Peyer's patch (tissue), 4 donors: ENCODE results near the gene ZNF222.

Experiments
- POLR2A ChIP-seq, 2 donors: fragments of 450-650 bp; IDR thresholded peaks; one replicate each; pipeline ENCODE4 v1.5.1; 2017; ENCODE audit warnings: antibody characterized with exemption in 2 of 2, mild to moderate bottlenecking in 2 of 2, moderate library complexity in 2 of 2
- TF ChIP-seq, protein P1 (sequence below), 6 experiments: fragments of 450-650 bp in 4 of 6; fragments of 200-600 bp in 2 of 6; sonication (generic) in 1 of 6; IDR thresholded peaks; one replicate each; pipeline ENCODE4 v1.5.1; 2017 to 2019; ENCODE audit warnings: antibody characterized with exemption in 6 of 6, mild to moderate bottlenecking in 3 of 6, moderate library complexity in 1 of 6

DNA sequence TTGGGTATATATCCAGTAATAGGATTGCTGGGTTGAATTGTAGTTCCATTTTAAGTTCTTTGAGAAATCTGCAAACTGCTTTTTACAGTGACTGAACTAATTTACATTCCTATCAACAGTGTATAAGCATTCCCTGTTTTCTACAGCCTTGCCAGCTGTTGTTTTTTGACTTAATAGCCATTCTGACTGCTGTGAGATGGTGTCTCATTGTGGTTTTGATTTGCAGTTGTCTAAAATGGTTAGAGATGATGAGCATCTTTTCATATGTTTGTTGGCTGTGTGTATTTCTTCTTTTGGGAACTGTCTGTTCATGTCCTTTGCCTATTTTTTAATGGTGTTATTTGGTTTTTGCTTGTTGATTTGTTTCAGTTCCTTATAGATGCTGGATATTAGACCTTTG, 4.0 kb upstream of the ZNF222 start:
- TF ChIP-seq, protein P1, sequence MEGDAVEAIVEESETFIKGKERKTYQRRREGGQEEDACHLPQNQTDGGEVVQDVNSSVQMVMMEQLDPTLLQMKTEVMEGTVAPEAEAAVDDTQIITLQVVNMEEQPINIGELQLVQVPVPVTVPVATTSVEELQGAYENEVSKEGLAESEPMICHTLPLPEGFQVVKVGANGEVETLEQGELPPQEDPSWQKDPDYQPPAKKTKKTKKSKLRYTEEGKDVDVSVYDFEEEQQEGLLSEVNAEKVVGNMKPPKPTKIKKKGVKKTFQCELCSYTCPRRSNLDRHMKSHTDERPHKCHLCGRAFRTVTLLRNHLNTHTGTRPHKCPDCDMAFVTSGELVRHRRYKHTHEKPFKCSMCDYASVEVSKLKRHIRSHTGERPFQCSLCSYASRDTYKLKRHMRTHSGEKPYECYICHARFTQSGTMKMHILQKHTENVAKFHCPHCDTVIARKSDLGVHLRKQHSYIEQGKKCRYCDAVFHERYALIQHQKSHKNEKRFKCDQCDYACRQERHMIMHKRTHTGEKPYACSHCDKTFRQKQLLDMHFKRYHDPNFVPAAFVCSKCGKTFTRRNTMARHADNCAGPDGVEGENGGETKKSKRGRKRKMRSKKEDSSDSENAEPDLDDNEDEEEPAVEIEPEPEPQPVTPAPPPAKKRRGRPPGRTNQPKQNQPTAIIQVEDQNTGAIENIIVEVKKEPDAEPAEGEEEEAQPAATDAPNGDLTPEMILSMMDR (IDR thresholded peaks at IDR 0.05) = no peak
- no peak for TF ChIP-seq POLR2A (IDR thresholded peaks at IDR 0.05)
